ENCODE results near the gene CRISPLD2.
"Not testable (repeated sequence)": the region's sequence is repeated elsewhere in the genome, so short reads cannot be mapped to it uniquely, and the experiment has no call there.

The CRISPLD2 gene

GRCh38 chr16:84933774-84934631, 114.2 kb downstream of the CRISPLD2 start:
- peaks cover 0 to 13% of the 10 kb centered on the region in 2 donors for H3K4me1 ChIP-seq (ENCODE audit: control insufficient read depth in 1 of 2, insufficient read depth in 2 of 2, low read length in 2 of 2)
- H3K4me3 ChIP-seq (ENCODE audit: low read depth in 1 of 2, low read length in 2 of 2): no peak overlapping the region
- H3K9ac ChIP-seq (ENCODE audit: low read depth in 1 of 2, low read length in 2 of 2): no peak overlapping the region
- H3K9me3 ChIP-seq (ENCODE audit: control insufficient read depth in 1 of 2, low read length in 2 of 2): no peaks in the 10 kb centered on the region
- peak overlapping the region; percentile 6 for H3K27ac ChIP-seq (ENCODE audit: low read depth, low read length)
- H3K27me3 ChIP-seq (ENCODE audit: control insufficient read depth in 1 of 2, insufficient read depth in 2 of 2, low read length in 2 of 2): no peaks in the 10 kb centered on the region
- no peaks in the 10 kb centered on the region for H3K36me3 ChIP-seq (ENCODE audit: control insufficient read depth in 1 of 2, insufficient read depth in 2 of 2, low read length in 2 of 2)

GRCh38 chr16:84937196-84938005, 117.6 kb downstream of the CRISPLD2 start:
- Histone ChIP-seq H3K27ac (ENCODE audit: low read depth, low read length) (no peak overlapping the region), H3K36me3 (ENCODE audit: control insufficient read depth in 1 of 2, insufficient read depth in 2 of 2, low read length in 2 of 2) (no peaks in the 10 kb centered on the region), H3K9ac (ENCODE audit: low read depth in 1 of 2, low read length in 2 of 2) (no peak overlapping the region), H3K4me3 (ENCODE audit: low read depth in 1 of 2, low read length in 2 of 2) (no peak overlapping the region), H3K27me3 (ENCODE audit: control insufficient read depth in 1 of 2, insufficient read depth in 2 of 2, low read length in 2 of 2) (no peaks in the 10 kb centered on the region), H3K4me1 (ENCODE audit: control insufficient read depth in 1 of 2, insufficient read depth in 2 of 2, low read length in 2 of 2) (peaks cover 0 to 4% of the 10 kb centered on the region in 2 donors), H3K9me3 (ENCODE audit: control insufficient read depth in 1 of 2, low read length in 2 of 2) (no peaks in the 10 kb centered on the region)

- not testable (repeated sequence) for H3K4me1 ChIP-seq (ENCODE audit: control insufficient read depth in 1 of 2, insufficient read depth in 2 of 2, low read length in 2 of 2); H3K27me3 ChIP-seq (ENCODE audit: control insufficient read depth in 1 of 2, insufficient read depth in 2 of 2, low read length in 2 of 2); H3K27ac ChIP-seq (ENCODE audit: low read depth, low read length)
Observed at GRCh38 chr16:84938616-84939015, 118.8 kb downstream of the CRISPLD2 start.

GRCh38 chr16:84940670-84941551, 121.1 kb downstream of the CRISPLD2 start:
- no peaks in the 10 kb centered on the region for H3K27me3 ChIP-seq (ENCODE audit: control insufficient read depth in 1 of 2, insufficient read depth in 2 of 2, low read length in 2 of 2)
- H3K9ac ChIP-seq (ENCODE audit: low read depth in 1 of 2, low read length in 2 of 2): no peak overlapping the region
- H3K36me3 ChIP-seq (ENCODE audit: control insufficient read depth in 1 of 2, insufficient read depth in 2 of 2, low read length in 2 of 2): no peaks in the 10 kb centered on the region
- H3K9me3 ChIP-seq (ENCODE audit: control insufficient read depth in 1 of 2, low read length in 2 of 2): no peaks in the 10 kb centered on the region
- no peaks in the 10 kb centered on the region for H3K4me1 ChIP-seq (ENCODE audit: control insufficient read depth in 1 of 2, insufficient read depth in 2 of 2, low read length in 2 of 2)
- no peak overlapping the region for H3K27ac ChIP-seq (ENCODE audit: low read depth, low read length)
- no peak overlapping the region for H3K4me3 ChIP-seq (ENCODE audit: low read depth in 1 of 2, low read length in 2 of 2)

More at GRCh38 chr16:84938616-84939015, 118.8 kb downstream of the CRISPLD2 start:
- not testable (repeated sequence) for H3K9ac ChIP-seq (ENCODE audit: low read depth in 1 of 2, low read length in 2 of 2); H3K4me3 ChIP-seq (ENCODE audit: low read depth in 1 of 2, low read length in 2 of 2); H3K36me3 ChIP-seq (ENCODE audit: control insufficient read depth in 1 of 2, insufficient read depth in 2 of 2, low read length in 2 of 2); H3K9me3 ChIP-seq (ENCODE audit: control insufficient read depth in 1 of 2, low read length in 2 of 2)

- H3K27ac ChIP-seq (ENCODE audit: low read depth, low read length): no peak overlapping the region
- H3K9ac ChIP-seq (ENCODE audit: low read depth in 1 of 2, low read length in 2 of 2): no peak overlapping the region
- H3K9me3 ChIP-seq (ENCODE audit: control insufficient read depth in 1 of 2, low read length in 2 of 2): no peaks in the 10 kb centered on the region
- no peaks in the 10 kb centered on the region for H3K27me3 ChIP-seq (ENCODE audit: control insufficient read depth in 1 of 2, insufficient read depth in 2 of 2, low read length in 2 of 2)
- no peak overlapping the region for H3K4me3 ChIP-seq (ENCODE audit: low read depth in 1 of 2, low read length in 2 of 2)
- no peaks in the 10 kb centered on the region for H3K36me3 ChIP-seq (ENCODE audit: control insufficient read depth in 1 of 2, insufficient read depth in 2 of 2, low read length in 2 of 2)
- no peaks in the 10 kb centered on the region for H3K4me1 ChIP-seq (ENCODE audit: control insufficient read depth in 1 of 2, insufficient read depth in 2 of 2, low read length in 2 of 2)
Observed at GRCh38 chr16:84941921-84942320, 122.1 kb downstream of the CRISPLD2 start.

GRCh38 chr16:84942786-84943185, 123.0 kb downstream of the CRISPLD2 start:
- Histone ChIP-seq H3K9ac (ENCODE audit: low read depth in 1 of 2, low read length in 2 of 2) (no peak overlapping the region), H3K27ac (ENCODE audit: low read depth, low read length) (no peak overlapping the region), H3K4me3 (ENCODE audit: low read depth in 1 of 2, low read length in 2 of 2) (no peak overlapping the region), H3K27me3 (ENCODE audit: control insufficient read depth in 1 of 2, insufficient read depth in 2 of 2, low read length in 2 of 2) (no peaks in the 10 kb centered on the region), H3K9me3 (ENCODE audit: control insufficient read depth in 1 of 2, low read length in 2 of 2) (no peaks in the 10 kb centered on the region), H3K4me1 (ENCODE audit: control insufficient read depth in 1 of 2, insufficient read depth in 2 of 2, low read length in 2 of 2) (no peaks in the 10 kb centered on the region), H3K36me3 (ENCODE audit: control insufficient read depth in 1 of 2, insufficient read depth in 2 of 2, low read length in 2 of 2) (no peaks in the 10 kb centered on the region)

GRCh38 chr16:84943620-84944019, 123.8 kb downstream of the CRISPLD2 start:
- no peaks in the 10 kb centered on the region for H3K27me3 ChIP-seq (ENCODE audit: control insufficient read depth in 1 of 2, insufficient read depth in 2 of 2, low read length in 2 of 2)
- no peak overlapping the region for H3K9ac ChIP-seq (ENCODE audit: low read depth in 1 of 2, low read length in 2 of 2)
- no peaks in the 10 kb centered on the region for H3K9me3 ChIP-seq (ENCODE audit: control insufficient read depth in 1 of 2, low read length in 2 of 2)
- no peak overlapping the region for H3K4me3 ChIP-seq (ENCODE audit: low read depth in 1 of 2, low read length in 2 of 2)
- no peak overlapping the region for H3K27ac ChIP-seq (ENCODE audit: low read depth, low read length)
- H3K36me3 ChIP-seq (ENCODE audit: control insufficient read depth in 1 of 2, insufficient read depth in 2 of 2, low read length in 2 of 2): no peaks in the 10 kb centered on the region
- H3K4me1 ChIP-seq (ENCODE audit: control insufficient read depth in 1 of 2, insufficient read depth in 2 of 2, low read length in 2 of 2): no peaks in the 10 kb centered on the region

GRCh38 chr16:84947022-84947421, 127.2 kb downstream of the CRISPLD2 start:
- Histone ChIP-seq H3K27me3 (ENCODE audit: control insufficient read depth in 1 of 2, insufficient read depth in 2 of 2, low read length in 2 of 2) (no peaks in the 10 kb centered on the region), H3K4me3 (ENCODE audit: low read depth in 1 of 2, low read length in 2 of 2) (no peak overlapping the region), H3K27ac (ENCODE audit: low read depth, low read length) (no peak overlapping the region), H3K36me3 (ENCODE audit: control insufficient read depth in 1 of 2, insufficient read depth in 2 of 2, low read length in 2 of 2) (no peaks in the 10 kb centered on the region), H3K9me3 (ENCODE audit: control insufficient read depth in 1 of 2, low read length in 2 of 2) (no peaks in the 10 kb centered on the region), H3K4me1 (ENCODE audit: control insufficient read depth in 1 of 2, insufficient read depth in 2 of 2, low read length in 2 of 2) (peaks cover 0 to 5% of the 10 kb centered on the region in 2 donors), H3K9ac (ENCODE audit: low read depth in 1 of 2, low read length in 2 of 2) (no peak overlapping the region)

- Histone ChIP-seq H3K27me3 (ENCODE audit: control insufficient read depth in 1 of 2, insufficient read depth in 2 of 2, low read length in 2 of 2) (no peaks in the 10 kb centered on the region), H3K36me3 (ENCODE audit: control insufficient read depth in 1 of 2, insufficient read depth in 2 of 2, low read length in 2 of 2) (no peaks in the 10 kb centered on the region), H3K4me1 (ENCODE audit: control insufficient read depth in 1 of 2, insufficient read depth in 2 of 2, low read length in 2 of 2) (peaks cover 5 to 9% of the 10 kb centered on the region in 2 donors), H3K4me3 (ENCODE audit: low read depth in 1 of 2, low read length in 2 of 2) (no peak overlapping the region), H3K9me3 (ENCODE audit: control insufficient read depth in 1 of 2, low read length in 2 of 2) (no peaks in the 10 kb centered on the region), H3K9ac (ENCODE audit: low read depth in 1 of 2, low read length in 2 of 2) (no peak overlapping the region), H3K27ac (ENCODE audit: low read depth, low read length) (no peak overlapping the region)
Observed at GRCh38 chr16:84947996-84948850, 128.4 kb downstream of the CRISPLD2 start.

Data from duodenal mucosa (tissue), 2 donors.